GM12872 (cell line): ENCODE measurements around the gene MAGOH.

Experiments
- TF ChIP-seq, protein P1 (sequence below): IDR thresholded peaks from 3 replicates; pipeline ENCODE4 v1.5.1; 2011; ENCODE audit warnings: low read depth, mild to moderate bottlenecking, low read length, moderate library complexity; ENCODE audit not compliant: insufficient read depth

The MAGOH gene

DNA sequence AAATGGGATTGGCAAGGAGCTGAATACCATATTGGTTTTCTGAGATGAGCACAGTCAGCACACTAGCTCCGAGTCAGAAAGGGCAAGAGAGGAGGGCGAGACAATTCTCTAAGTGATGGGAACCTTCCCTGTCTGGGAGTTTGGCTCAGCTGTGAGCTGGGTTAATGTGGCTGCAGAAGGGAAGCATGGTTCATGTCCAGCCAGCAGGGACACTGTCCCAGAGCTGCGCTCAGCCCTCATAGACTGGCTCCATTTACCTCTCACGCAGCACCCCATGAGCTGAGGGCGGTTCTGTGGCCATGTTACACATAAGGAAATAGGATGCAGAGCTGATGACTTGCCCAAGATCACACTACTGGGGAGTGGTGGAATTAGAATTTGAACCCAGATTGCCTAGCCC, 57.4 kb downstream of the MAGOH start:
- TF ChIP-seq, protein P1, sequence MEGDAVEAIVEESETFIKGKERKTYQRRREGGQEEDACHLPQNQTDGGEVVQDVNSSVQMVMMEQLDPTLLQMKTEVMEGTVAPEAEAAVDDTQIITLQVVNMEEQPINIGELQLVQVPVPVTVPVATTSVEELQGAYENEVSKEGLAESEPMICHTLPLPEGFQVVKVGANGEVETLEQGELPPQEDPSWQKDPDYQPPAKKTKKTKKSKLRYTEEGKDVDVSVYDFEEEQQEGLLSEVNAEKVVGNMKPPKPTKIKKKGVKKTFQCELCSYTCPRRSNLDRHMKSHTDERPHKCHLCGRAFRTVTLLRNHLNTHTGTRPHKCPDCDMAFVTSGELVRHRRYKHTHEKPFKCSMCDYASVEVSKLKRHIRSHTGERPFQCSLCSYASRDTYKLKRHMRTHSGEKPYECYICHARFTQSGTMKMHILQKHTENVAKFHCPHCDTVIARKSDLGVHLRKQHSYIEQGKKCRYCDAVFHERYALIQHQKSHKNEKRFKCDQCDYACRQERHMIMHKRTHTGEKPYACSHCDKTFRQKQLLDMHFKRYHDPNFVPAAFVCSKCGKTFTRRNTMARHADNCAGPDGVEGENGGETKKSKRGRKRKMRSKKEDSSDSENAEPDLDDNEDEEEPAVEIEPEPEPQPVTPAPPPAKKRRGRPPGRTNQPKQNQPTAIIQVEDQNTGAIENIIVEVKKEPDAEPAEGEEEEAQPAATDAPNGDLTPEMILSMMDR = no peak

DNA sequence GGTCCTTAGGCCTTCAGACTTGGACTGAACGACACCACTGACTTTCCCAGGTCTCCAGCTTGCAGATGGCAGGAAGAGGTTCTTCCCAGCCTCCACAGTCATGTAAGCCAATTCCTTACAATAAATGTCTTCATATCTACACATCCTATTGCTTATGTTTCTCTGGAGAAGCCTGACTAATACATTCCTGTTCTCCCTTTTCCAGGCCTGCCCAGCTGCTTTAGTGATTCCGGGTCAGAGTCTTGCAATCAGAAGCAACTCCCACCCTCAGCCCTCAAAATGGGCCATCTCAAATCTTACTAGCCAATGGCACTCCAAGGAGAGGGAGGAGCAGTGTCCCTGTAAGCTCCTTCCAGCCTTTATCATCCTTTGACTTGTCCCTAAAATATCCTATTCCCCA, 58.1 kb downstream of the MAGOH start:
- TF ChIP-seq, protein P1 = no peak
